ENCODE results near the gene ITK.

- no peak for TF ChIP-seq CTCF (IDR thresholded peaks at IDR 0.05)
- TF ChIP-seq POLR2A (IDR thresholded peaks at IDR 0.05): no peak
These were observed 21.2 kb downstream of the ITK start for GRCh38 chr5:157201857-157202256.

Measured in testis (tissue), 2 donors.